ENCODE measurements around the gene RAB8A. TPM values are rescaled to one million over a fixed set of nuclear protein-coding genes. Genes with fewer than 3 reads are reported as not detected.

The RAB8A gene
- total RNA-seq, 5 donors from 2014 or later (not counting 1 experiment from before 2014, with no cell fraction given), result 67.0 to 84.5 (median 71.7) TPM

DNA sequence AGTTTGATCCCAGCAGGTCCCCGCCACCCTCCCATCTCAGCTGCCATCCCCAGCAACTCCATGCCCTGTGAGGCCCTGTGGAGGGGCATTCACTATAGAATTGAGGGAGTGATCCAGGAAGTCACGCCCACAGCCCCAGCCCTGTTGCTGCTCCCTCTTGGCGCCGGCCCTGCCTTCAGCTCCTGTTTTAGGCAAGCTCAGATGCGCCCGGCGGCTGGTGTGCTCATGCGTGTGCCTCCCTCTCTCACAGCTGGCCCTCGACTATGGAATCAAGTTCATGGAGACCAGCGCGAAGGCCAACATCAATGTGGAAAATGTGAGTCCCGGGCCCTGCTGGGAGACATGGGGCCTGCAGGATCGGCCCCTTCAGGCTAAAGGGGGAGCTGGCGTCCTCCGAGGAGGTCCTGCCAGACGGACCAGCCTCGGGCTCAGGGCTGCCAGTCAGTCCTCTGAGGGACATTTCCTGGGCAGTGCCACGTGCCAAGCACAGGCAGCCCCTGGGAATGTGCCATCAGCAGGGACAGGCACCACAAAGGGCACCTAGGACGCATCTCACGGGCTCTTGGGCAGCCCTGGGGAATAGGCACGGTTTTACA is 16.2 kb downstream of the RAB8A start:
- Mint-ChIP-seq H3K4me1 (peaks cover 0 to 2% (median 0%) of the 10 kb centered on the region in 3 donors), H3K9me3 (peaks cover 0 to 10% (median 0%) of the 10 kb centered on the region in 3 donors), H3K27me3 (no peaks in the 10 kb centered on the region), H3K27ac (no peak overlapping the region), H3K4me3 (no peak overlapping the region), H3K36me3 (peaks cover 52% of the 10 kb centered on the region)
- Histone ChIP-seq H3K9me3 (no peaks in the 10 kb centered on the region), H3K4me3 (ENCODE audit: control insufficient read depth in 1 of 2, extremely low read depth in 1 of 2, low read length in 1 of 2) (no peak overlapping the region), H3K27ac (ENCODE audit: low read length) (no peak overlapping the region), H3K27me3 (replicated peaks in 1 of 2; ENCODE audit: control insufficient read depth in 2 of 2, extremely low read depth in 1 of 2, insufficient read depth in 2 of 2, low read length in 1 of 2) (no peaks in the 10 kb centered on the region), H3K4me1 (ENCODE audit: control insufficient read depth in 1 of 2, extremely low read depth in 1 of 2, insufficient read depth in 2 of 2, low read length in 2 of 2) (peaks cover 0 to 5% of the 10 kb centered on the region in 2 experiments), H3K36me3 (ENCODE audit: control insufficient read depth in 2 of 2, extremely low read depth in 1 of 2, insufficient read depth in 1 of 2, low read length in 1 of 2) (peaks cover 63 to 97% of the 10 kb centered on the region in 2 donors)
- WGBS (ENCODE audit: insufficient coverage), result 94% methylated on average over 19 of the region's 21 CpGs
- ATAC-seq (replicated peaks in 1 of 4) (no peak), DNase-seq (no peak)
- CTCF ChIA-PET, result no interaction called here
- POLR2A ChIA-PET, result no interaction called here

GRCh38 chr19:16131648-16132047 is 20.0 kb downstream of the RAB8A start:
- Histone ChIP-seq H3K36me3 (ENCODE audit: control insufficient read depth in 2 of 2, extremely low read depth in 1 of 2, insufficient read depth in 1 of 2, low read length in 1 of 2) (peaks cover 36 to 66% of the 10 kb centered on the region in 2 donors), H3K4me1 (ENCODE audit: control insufficient read depth in 1 of 2, extremely low read depth in 1 of 2, insufficient read depth in 2 of 2, low read length in 2 of 2) (peaks cover 0 to 9% of the 10 kb centered on the region in 2 experiments), H3K27me3 (replicated peaks in 1 of 2; ENCODE audit: control insufficient read depth in 2 of 2, extremely low read depth in 1 of 2, insufficient read depth in 2 of 2, low read length in 1 of 2) (no peaks in the 10 kb centered on the region), H3K9me3 (no peaks in the 10 kb centered on the region), H3K4me3 (ENCODE audit: control insufficient read depth in 1 of 2, extremely low read depth in 1 of 2, low read length in 1 of 2) (no peak overlapping the region), H3K27ac (ENCODE audit: low read length) (no peak overlapping the region)
- ATAC-seq (replicated peaks in 1 of 4), result no peak
- H3K36me3 Mint-ChIP-seq, result peaks cover 60% of the 10 kb centered on the region
- H3K4me1 Mint-ChIP-seq, result peaks cover 0 to 7% (median 0%) of the 10 kb centered on the region in 3 donors
- H3K27me3 Mint-ChIP-seq, result no peaks in the 10 kb centered on the region
- no peak for DNase-seq
- H3K4me3 Mint-ChIP-seq, result no peak overlapping the region
- CTCF ChIA-PET, result no interaction called here
- POLR2A ChIA-PET, result no interaction called here
- WGBS (ENCODE audit: insufficient coverage), result 100% methylated on average over 3 of the region's 3 CpGs
- peak overlapping the region in 1 of 2 donors; percentile 34 for H3K27ac Mint-ChIP-seq
- peaks cover 0 to 10% (median 0%) of the 10 kb centered on the region in 3 donors for H3K9me3 Mint-ChIP-seq

GRCh38 chr19:16133818-16134217 is 22.1 kb downstream of the RAB8A start:
- H3K27ac ChIP-seq (ENCODE audit: low read length), result no peak overlapping the region
- H3K9me3 ChIP-seq, result no peaks in the 10 kb centered on the region
- ATAC-seq (replicated peaks in 1 of 4), result no peak
- H3K36me3 ChIP-seq (ENCODE audit: control insufficient read depth in 2 of 2, extremely low read depth in 1 of 2, insufficient read depth in 1 of 2, low read length in 1 of 2), result peaks cover 20 to 44% of the 10 kb centered on the region in 2 donors
- WGBS (ENCODE audit: insufficient coverage), result 92% methylated on average over 4 of the region's 4 CpGs
- H3K4me3 Mint-ChIP-seq, result no peak overlapping the region
- no peaks in the 10 kb centered on the region for H3K27me3 Mint-ChIP-seq
- DNase-seq, result no peak
- no peaks in the 10 kb centered on the region for H3K27me3 ChIP-seq (replicated peaks in 1 of 2; ENCODE audit: control insufficient read depth in 2 of 2, extremely low read depth in 1 of 2, insufficient read depth in 2 of 2, low read length in 1 of 2)
- POLR2A ChIA-PET, result interaction anchor here in 1 of 2 donors (0.6 kb wide), 1 partner anchor 14 kb away, joined by 3 read pairs; no protein-coding TSS in a partner anchor
- peaks cover 0 to 10% (median 0%) of the 10 kb centered on the region in 3 donors for H3K9me3 Mint-ChIP-seq
- CTCF ChIA-PET, result no interaction called here
- no peak overlapping the region for H3K4me3 ChIP-seq (ENCODE audit: control insufficient read depth in 1 of 2, extremely low read depth in 1 of 2, low read length in 1 of 2)
- H3K4me1 Mint-ChIP-seq, result peaks cover 0 to 12% (median 0%) of the 10 kb centered on the region in 3 donors
- H3K27ac Mint-ChIP-seq, result peak overlapping the region; percentile 36 to 48
- H3K4me1 ChIP-seq (ENCODE audit: control insufficient read depth in 1 of 2, extremely low read depth in 1 of 2, insufficient read depth in 2 of 2, low read length in 2 of 2), result peaks cover 0 to 15% of the 10 kb centered on the region in 2 experiments
- H3K36me3 Mint-ChIP-seq, result peaks cover 53% of the 10 kb centered on the region

DNA sequence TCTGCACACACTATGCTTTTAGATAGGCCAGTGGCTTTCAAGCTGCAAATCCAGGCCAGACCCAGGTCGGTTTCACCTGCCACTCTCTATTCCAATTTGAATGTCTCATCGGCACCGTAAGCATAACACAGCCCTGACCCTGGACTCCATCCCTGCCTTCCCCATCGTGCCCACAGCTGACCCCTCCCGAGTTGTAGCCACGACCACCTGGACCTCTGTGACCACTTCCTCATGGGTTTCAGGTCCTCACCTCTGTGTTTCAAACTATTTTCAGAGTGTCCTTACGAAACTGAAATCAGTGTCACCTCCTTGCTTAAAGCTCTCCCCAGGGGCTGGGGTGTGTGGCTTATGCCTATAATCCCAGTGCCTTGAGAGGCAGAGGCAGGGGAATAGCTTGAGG is 22.8 kb downstream of the RAB8A start:
- H3K27ac ChIP-seq (ENCODE audit: low read length), result no peak overlapping the region
- H3K27ac Mint-ChIP-seq, result peak overlapping the region; percentile 36 to 48

DNA sequence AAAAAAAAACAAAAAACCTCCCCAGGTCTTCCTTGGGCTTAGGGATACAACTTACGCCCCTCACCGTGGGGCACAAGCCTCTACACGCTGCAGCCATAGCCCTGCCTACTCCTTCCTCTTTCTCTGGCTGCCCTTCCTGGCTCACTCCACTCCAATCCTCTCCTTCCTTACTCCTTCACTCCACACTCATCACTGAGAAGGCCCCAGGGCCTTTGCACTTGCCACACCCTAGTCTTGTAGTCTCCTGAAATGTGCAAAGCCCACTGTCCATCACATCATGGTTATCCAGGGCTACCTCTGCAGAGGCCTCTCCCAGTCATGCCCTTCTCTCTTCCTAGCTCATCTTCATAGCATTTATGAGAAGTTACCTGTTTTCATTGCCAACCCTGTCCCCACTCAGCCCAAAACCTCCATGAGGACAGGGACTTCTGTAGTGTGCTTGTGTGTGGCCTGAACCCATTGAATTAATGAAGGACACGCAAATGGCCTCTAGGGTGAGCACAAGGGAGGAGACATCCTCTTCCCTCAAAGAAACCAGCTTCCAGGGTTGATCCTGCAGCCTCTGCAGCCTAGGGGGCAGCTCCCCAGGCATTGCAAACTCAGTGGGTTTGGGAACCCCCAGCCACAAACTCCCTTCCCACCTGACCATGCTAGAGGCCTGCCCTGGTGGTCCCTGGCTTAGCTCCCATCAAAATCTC is 23.9 kb downstream of the RAB8A start:
- peaks cover 0 to 31% of the 10 kb centered on the region in 2 experiments for H3K4me1 ChIP-seq (ENCODE audit: control insufficient read depth in 1 of 2, extremely low read depth in 1 of 2, insufficient read depth in 2 of 2, low read length in 2 of 2)
- no peak overlapping the region for H3K27ac Mint-ChIP-seq
- peaks cover 40% of the 10 kb centered on the region for H3K36me3 Mint-ChIP-seq

More for the DNA sequence above, 22.8 kb downstream of the RAB8A start:
- Mint-ChIP-seq H3K4me3 (no peak overlapping the region), H3K4me1 (peaks cover 0 to 19% (median 0%) of the 10 kb centered on the region in 3 donors), H3K9me3 (peaks cover 0 to 10% (median 0%) of the 10 kb centered on the region in 3 donors), H3K36me3 (peaks cover 47% of the 10 kb centered on the region), H3K27me3 (no peaks in the 10 kb centered on the region)
- Histone ChIP-seq H3K4me1 (ENCODE audit: control insufficient read depth in 1 of 2, extremely low read depth in 1 of 2, insufficient read depth in 2 of 2, low read length in 2 of 2) (peaks cover 0 to 21% of the 10 kb centered on the region in 2 experiments), H3K36me3 (ENCODE audit: control insufficient read depth in 2 of 2, extremely low read depth in 1 of 2, insufficient read depth in 1 of 2, low read length in 1 of 2) (peaks cover 16 to 37% of the 10 kb centered on the region in 2 donors), H3K4me3 (ENCODE audit: control insufficient read depth in 1 of 2, extremely low read depth in 1 of 2, low read length in 1 of 2) (no peak overlapping the region), H3K27me3 (replicated peaks in 1 of 2; ENCODE audit: control insufficient read depth in 2 of 2, extremely low read depth in 1 of 2, insufficient read depth in 2 of 2, low read length in 1 of 2) (no peaks in the 10 kb centered on the region), H3K9me3 (no peaks in the 10 kb centered on the region)
- ChIA-PET POLR2A (interaction anchor here in 1 of 2 donors (0.6 kb wide), 1 partner anchor 13 kb away, joined by 3 read pairs; no protein-coding TSS in a partner anchor), CTCF (interaction anchor here in 1 of 2 donors (0.6 kb wide), 1 partner anchor 54 kb away, joined by 3 read pairs; no protein-coding TSS in a partner anchor)
- ATAC-seq (replicated peaks in 1 of 4) (no peak), DNase-seq (no peak)
- 47% methylated on average over 6 of the region's 7 CpGs for WGBS (ENCODE audit: insufficient coverage)

More for the DNA sequence above, 23.9 kb downstream of the RAB8A start:
- no peak overlapping the region for H3K27ac ChIP-seq (ENCODE audit: low read length)
- Mint-ChIP-seq H3K27me3 (no peaks in the 10 kb centered on the region), H3K4me3 (no peak overlapping the region), H3K4me1 (peaks cover 0 to 26% (median 4%) of the 10 kb centered on the region in 3 donors), H3K9me3 (peaks cover 0 to 10% (median 0%) of the 10 kb centered on the region in 3 donors)
- ChIA-PET POLR2A (interaction anchor here in 1 of 2 donors (0.6 kb wide), 1 partner anchor 273 kb away, joined by 3 read pairs; no protein-coding TSS in a partner anchor), CTCF (interaction anchor here in 1 of 2 donors (0.7 kb wide), 1 partner anchor 11 kb away, joined by 4 read pairs; no protein-coding TSS in a partner anchor)
- peaks cover 7 to 27% of the 10 kb centered on the region in 2 donors for H3K36me3 ChIP-seq (ENCODE audit: control insufficient read depth in 2 of 2, extremely low read depth in 1 of 2, insufficient read depth in 1 of 2, low read length in 1 of 2)
- H3K9me3 ChIP-seq, result no peaks in the 10 kb centered on the region
- H3K4me3 ChIP-seq (ENCODE audit: control insufficient read depth in 1 of 2, extremely low read depth in 1 of 2, low read length in 1 of 2), result no peak overlapping the region
- H3K27me3 ChIP-seq (replicated peaks in 1 of 2; ENCODE audit: control insufficient read depth in 2 of 2, extremely low read depth in 1 of 2, insufficient read depth in 2 of 2, low read length in 1 of 2), result no peaks in the 10 kb centered on the region
- ATAC-seq (replicated peaks in 1 of 4), result peak in 1 of 4 experiments; percentile 16
- DNase-seq, result no peak
- WGBS (ENCODE audit: insufficient coverage), result 100% methylated on average over 3 of the region's 4 CpGs

All from T-cell (primary cell).